HEK293 (cell line): Measurements from ENCODE around the gene AREG.

Experiments used
- PATZ1 ChIP-seq: fragments of 450-650 bp; formaldehyde crosslinking; IDR thresholded peaks from 2 replicates; pipeline ENCODE4 v1.5.1; 2016; ENCODE audit warnings: missing biosample characterization, missing genetic modification characterization
- SCRT1 ChIP-seq: fragments of 450-650 bp; formaldehyde crosslinking; IDR thresholded peaks from 2 replicates; pipeline ENCODE4 v1.5.1; 2016; ENCODE audit warnings: missing biosample characterization, missing genetic modification characterization, borderline replicate concordance
- ZBTB11 ChIP-seq: fragments of 450-650 bp; formaldehyde crosslinking; conservative IDR thresholded peaks from 2 replicates; pipeline ENCODE4 v1.5.1; 2016; ENCODE audit warnings: low read depth, missing biosample characterization, missing genetic modification characterization
- ZNF121 ChIP-seq: fragments of 450-650 bp; formaldehyde crosslinking; IDR thresholded peaks from 2 replicates; pipeline ENCODE4 v1.5.1; 2016; ENCODE audit warnings: missing biosample characterization, missing genetic modification characterization
- ZNF155 ChIP-seq: fragments of 450-650 bp; formaldehyde crosslinking; IDR thresholded peaks from 2 replicates; pipeline ENCODE4 v1.5.1; 2016; ENCODE audit warnings: missing biosample characterization, missing genetic modification characterization
- ZNF549 ChIP-seq: fragments of 450-650 bp; IDR thresholded peaks from 2 replicates; pipeline ENCODE4 v1.5.1; 2018; ENCODE audit warnings: missing biosample characterization, missing genetic modification characterization, mild to moderate bottlenecking, inconsistent platforms, moderate library complexity
- ZNF776 ChIP-seq: fragments of 450-650 bp; formaldehyde crosslinking; IDR thresholded peaks from 2 replicates; pipeline ENCODE4 v1.5.0; 2017; ENCODE audit warnings: missing biosample characterization, missing genetic modification characterization, borderline replicate concordance
- ZNF791 ChIP-seq: fragments of 450-650 bp; formaldehyde crosslinking; IDR thresholded peaks from 2 replicates; pipeline ENCODE4 v1.5.1; 2016; ENCODE audit warnings: missing biosample characterization, missing genetic modification characterization
- TF ChIP-seq, protein P1 (sequence below): fragments of 450-650 bp; formaldehyde crosslinking; IDR thresholded peaks from 2 replicates; pipeline ENCODE4 v1.5.1; 2016; ENCODE audit warnings: missing biosample characterization, missing genetic modification characterization

DNA sequence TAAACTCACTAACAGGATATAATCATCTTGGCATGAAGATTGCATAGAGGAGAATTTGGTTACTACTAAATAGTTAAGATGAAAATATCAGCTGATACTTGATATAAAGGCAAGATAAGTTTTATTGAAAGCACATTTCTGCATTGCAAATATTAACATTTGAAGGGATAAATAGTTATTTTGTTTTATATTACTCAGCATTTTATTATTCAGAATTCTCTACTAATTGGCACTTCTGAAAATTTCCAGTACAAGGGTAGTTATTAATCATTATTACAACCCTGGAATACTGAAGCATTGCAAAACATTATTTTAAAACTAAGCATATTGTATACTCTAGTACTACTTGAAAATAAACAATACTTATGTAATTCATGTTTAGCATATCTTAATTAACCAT is 32.7 kb upstream of the AREG start:
- TF ChIP-seq ZNF776 (tag by site-specific recombination) (no peak), ZNF121 (tag by site-specific recombination) (no peak), ZBTB11 (no peak), PATZ1 (tag by site-specific recombination) (no peak), ZNF549 (tag by site-specific recombination) (no peak), ZNF155 (tag by site-specific recombination) (no peak), SCRT1 (tag by site-specific recombination) (no peak), ZNF791 (tag by site-specific recombination) (no peak)
- TF ChIP-seq, protein P1, sequence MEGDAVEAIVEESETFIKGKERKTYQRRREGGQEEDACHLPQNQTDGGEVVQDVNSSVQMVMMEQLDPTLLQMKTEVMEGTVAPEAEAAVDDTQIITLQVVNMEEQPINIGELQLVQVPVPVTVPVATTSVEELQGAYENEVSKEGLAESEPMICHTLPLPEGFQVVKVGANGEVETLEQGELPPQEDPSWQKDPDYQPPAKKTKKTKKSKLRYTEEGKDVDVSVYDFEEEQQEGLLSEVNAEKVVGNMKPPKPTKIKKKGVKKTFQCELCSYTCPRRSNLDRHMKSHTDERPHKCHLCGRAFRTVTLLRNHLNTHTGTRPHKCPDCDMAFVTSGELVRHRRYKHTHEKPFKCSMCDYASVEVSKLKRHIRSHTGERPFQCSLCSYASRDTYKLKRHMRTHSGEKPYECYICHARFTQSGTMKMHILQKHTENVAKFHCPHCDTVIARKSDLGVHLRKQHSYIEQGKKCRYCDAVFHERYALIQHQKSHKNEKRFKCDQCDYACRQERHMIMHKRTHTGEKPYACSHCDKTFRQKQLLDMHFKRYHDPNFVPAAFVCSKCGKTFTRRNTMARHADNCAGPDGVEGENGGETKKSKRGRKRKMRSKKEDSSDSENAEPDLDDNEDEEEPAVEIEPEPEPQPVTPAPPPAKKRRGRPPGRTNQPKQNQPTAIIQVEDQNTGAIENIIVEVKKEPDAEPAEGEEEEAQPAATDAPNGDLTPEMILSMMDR = no peak
